ENCODE results near the gene ARHGAP30.

ARHGAP30 gene

GRCh38 chr1:161090617-161091016 lies 20.9 kb upstream of the ARHGAP30 start:
- in situ Hi-C loops (cut with MboI; ENCODE audit: low pct_unique_long_range_greater_than_20kb, low sequenced_read_pairs, unreplicated experiment), result no loop called here
- no peak for DNase-seq (ENCODE audit: low spot score)
- TF ChIP-seq, protein P1, sequence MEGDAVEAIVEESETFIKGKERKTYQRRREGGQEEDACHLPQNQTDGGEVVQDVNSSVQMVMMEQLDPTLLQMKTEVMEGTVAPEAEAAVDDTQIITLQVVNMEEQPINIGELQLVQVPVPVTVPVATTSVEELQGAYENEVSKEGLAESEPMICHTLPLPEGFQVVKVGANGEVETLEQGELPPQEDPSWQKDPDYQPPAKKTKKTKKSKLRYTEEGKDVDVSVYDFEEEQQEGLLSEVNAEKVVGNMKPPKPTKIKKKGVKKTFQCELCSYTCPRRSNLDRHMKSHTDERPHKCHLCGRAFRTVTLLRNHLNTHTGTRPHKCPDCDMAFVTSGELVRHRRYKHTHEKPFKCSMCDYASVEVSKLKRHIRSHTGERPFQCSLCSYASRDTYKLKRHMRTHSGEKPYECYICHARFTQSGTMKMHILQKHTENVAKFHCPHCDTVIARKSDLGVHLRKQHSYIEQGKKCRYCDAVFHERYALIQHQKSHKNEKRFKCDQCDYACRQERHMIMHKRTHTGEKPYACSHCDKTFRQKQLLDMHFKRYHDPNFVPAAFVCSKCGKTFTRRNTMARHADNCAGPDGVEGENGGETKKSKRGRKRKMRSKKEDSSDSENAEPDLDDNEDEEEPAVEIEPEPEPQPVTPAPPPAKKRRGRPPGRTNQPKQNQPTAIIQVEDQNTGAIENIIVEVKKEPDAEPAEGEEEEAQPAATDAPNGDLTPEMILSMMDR (IDR thresholded peaks at IDR 0.05; ENCODE audit: extremely low read depth, insufficient read depth, missing control alignments), result no peak

GRCh38 chr1:161089938-161090337 lies 20.2 kb upstream of the ARHGAP30 start:
- no peak for DNase-seq (ENCODE audit: low spot score)
- in situ Hi-C loops (cut with MboI; ENCODE audit: low pct_unique_long_range_greater_than_20kb, low sequenced_read_pairs, unreplicated experiment), result no loop called here
- TF ChIP-seq, protein P1 (IDR thresholded peaks at IDR 0.05; ENCODE audit: extremely low read depth, insufficient read depth, missing control alignments), result no peak

GRCh38 chr1:161089251-161089924 lies 19.7 kb upstream of the ARHGAP30 start, which contains the start of gene NECTIN4:
Gene NECTIN4, minus strand, starts transcription at chr1:161089558. Its CDS starts 262 bp downstream, at chr1:161089296.
- in situ Hi-C loops (cut with MboI; ENCODE audit: low pct_unique_long_range_greater_than_20kb, low sequenced_read_pairs, unreplicated experiment), result no loop called here
- DNase-seq (ENCODE audit: low spot score), result no peak
- TF ChIP-seq, protein P1 (IDR thresholded peaks at IDR 0.05; ENCODE audit: extremely low read depth, insufficient read depth, missing control alignments), result no peak

DNA sequence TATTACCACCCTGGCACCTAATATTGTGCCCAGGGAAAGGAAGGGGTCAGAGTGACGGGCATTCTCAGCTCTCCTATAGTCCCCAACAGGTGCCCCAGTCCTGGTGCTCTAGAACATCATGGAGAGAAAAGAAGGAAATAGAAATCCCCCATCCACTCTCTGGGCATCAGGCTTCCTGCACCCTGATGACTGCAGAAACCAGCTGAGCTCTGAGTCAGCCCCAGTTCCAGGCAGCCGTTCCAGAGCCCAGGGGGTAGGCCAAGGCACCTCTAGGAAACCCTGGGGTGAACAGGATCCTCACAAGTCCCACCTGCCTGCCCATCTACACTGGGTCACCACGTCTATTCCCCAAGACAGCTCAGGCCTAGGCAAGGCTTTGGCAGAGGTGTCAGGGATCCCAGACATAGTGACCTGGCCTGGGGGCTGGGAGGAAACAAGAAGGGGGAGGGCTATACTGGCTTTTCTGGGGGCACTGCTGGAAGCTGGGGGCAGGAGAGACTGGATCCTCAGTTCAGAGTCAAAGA lies 19.0 kb upstream of the ARHGAP30 start:
- TF ChIP-seq, protein P1 (IDR thresholded peaks at IDR 0.05; ENCODE audit: extremely low read depth, insufficient read depth, missing control alignments), result no peak
- in situ Hi-C loops (cut with MboI; ENCODE audit: low pct_unique_long_range_greater_than_20kb, low sequenced_read_pairs, unreplicated experiment), result no loop called here
- no peak for DNase-seq (ENCODE audit: low spot score)

DNA sequence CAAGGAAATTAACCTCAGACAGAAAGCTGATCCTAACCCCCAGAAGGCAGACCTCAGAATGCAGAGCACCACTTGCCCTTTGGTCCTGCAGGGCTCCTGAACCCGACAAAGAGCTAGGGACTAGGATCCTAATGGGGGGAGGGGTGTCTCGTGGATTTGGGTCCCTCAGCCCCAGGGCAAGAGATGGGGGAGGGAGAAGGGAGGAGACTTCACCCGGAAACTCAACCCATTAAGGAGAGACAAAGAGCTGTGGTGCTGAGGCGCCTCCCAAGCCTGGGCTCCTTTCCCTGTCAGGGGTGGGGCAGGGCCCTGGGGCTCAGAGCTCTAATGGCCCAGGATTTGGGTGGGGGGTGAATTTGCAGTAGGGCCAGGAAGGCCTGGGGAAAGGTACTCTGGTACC lies 16.8 kb upstream of the ARHGAP30 start:
- no peak for DNase-seq (ENCODE audit: low spot score)
- in situ Hi-C loops (cut with MboI; ENCODE audit: low pct_unique_long_range_greater_than_20kb, low sequenced_read_pairs, unreplicated experiment), result no loop called here
- TF ChIP-seq, protein P1 (IDR thresholded peaks at IDR 0.05; ENCODE audit: extremely low read depth, insufficient read depth, missing control alignments), result no peak

DNA sequence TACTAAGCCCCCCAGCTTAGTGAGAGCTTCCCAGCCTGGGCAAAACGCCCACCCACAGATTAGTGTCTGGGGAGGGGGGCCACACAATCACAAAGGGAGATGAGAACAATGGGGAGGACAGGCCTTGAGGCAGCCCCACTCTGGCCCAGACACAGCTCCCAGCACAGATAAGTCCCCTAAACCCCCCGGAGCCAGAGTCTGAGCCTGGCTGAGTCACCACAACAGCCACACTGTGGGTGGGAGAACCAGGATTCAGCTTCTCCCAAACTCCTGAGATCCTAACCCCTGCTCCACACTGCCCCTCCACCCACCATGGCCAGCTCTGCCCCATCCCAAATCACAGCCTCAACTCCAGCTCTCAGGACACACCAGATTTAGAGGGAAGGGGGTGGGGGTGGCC lies 15.5 kb upstream of the ARHGAP30 start:
- TF ChIP-seq, protein P1 (IDR thresholded peaks at IDR 0.05; ENCODE audit: extremely low read depth, insufficient read depth, missing control alignments), result no peak
- DNase-seq (ENCODE audit: low spot score), result no peak
- in situ Hi-C loops (cut with MboI; ENCODE audit: low pct_unique_long_range_greater_than_20kb, low sequenced_read_pairs, unreplicated experiment), result no loop called here

Data from GM13977 (cell line).